Vagina (tissue), 2 donors: ENCODE results near the gene ELL2. TPM values are rescaled to one million over a fixed set of nuclear protein-coding genes. Genes with fewer than 3 reads are reported as not detected.

Source experiments
- DNase-seq, 2 donors: peaks; one replicate each; pipeline ENCODE4 v3.0.0-alpha.2; 2017; ENCODE audit errors: extremely low spot score in 2 of 2
- H3K27ac ChIP-seq: fragments of 200-600 bp; sonication (generic); one replicate; pipeline ENCODE4 v1.5.1; 2019
- H3K27me3 ChIP-seq: fragments of 200-600 bp; sonication (generic); one replicate; pipeline ENCODE4 v1.5.1; 2019
- H3K36me3 ChIP-seq, 2 donors: fragments of 200-600 bp; sonication (generic); one replicate each; pipeline ENCODE4 v1.5.1; 2017 to 2019
- H3K4me1 ChIP-seq: fragments of 200-600 bp; sonication (generic); one replicate; pipeline ENCODE4 v1.5.1; 2019
- H3K4me3 ChIP-seq, 2 donors: fragments of 200-600 bp; sonication (generic); 1 replicate in 1 of 2; 2 replicates in 1 of 2; pipeline ENCODE4 v1.5.1; 2016 to 2019
- H3K9me3 ChIP-seq: fragments of 200-600 bp; sonication (generic); one replicate; pipeline ENCODE4 v1.5.1; 2019
- POLR2A ChIP-seq, 2 donors: fragments of 450-650 bp; IDR thresholded peaks; one replicate each; pipeline ENCODE4 v1.6.1; 2017; ENCODE audit warnings: antibody characterized with exemption in 2 of 2, mild to moderate bottlenecking in 2 of 2, moderate library complexity in 2 of 2
- POLR2AphosphoS5 ChIP-seq, 2 donors: sonication (generic); formaldehyde crosslinking; IDR thresholded peaks; one replicate each; pipeline ENCODE4 v1.9.0; 2017; ENCODE audit warnings: antibody characterized with exemption in 2 of 2, mild to moderate bottlenecking in 2 of 2, low read depth in 1 of 2; ENCODE audit not compliant: insufficient read depth in 1 of 2
- intact Hi-C: fragments of 100-400 bp; cut with DNase I; formaldehyde crosslinking; loops from one replicate; pipeline ENCODE4 v1.15.1; 2023
- total RNA-seq: library from RNA; depleted of rRNA; stranded (reverse); fragments of >200 nt; gene quantifications from one replicate; pipeline ENCODE4 v1.2.3, GENCODE V29; 2016
- TF ChIP-seq, protein P1 (sequence below), 3 experiments: fragments of 450-650 bp in 2 of 3; fragments of 200-600 bp in 1 of 3; sonication (generic) in 1 of 3; IDR thresholded peaks; one replicate each; pipeline ENCODE4 v1.5.1; 2017 to 2019; ENCODE audit warnings: antibody characterized with exemption in 3 of 3, mild to moderate bottlenecking in 2 of 3, moderate library complexity in 2 of 3

Gene ELL2
- total RNA-seq, 1 donor from 2014 or later, result 113 TPM

DNA sequence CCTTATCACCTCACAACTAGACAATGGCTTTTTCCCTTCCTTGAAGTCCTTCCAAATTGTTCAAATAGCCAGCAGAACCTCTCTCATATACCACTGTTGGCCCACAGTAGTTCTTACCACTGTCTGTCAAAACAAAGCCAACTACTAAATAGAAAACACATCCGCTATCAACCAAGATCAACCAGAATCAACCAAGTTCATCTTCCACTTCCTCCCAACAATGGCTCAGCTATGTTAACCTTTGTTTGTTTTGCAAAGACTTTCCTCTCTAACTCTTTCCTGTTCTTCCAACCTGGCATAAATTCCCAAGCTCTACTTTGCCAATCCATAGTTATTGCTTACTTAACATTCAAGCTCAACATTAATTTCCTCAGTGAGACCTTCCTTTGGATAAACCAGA is 15.2 kb downstream of the ELL2 start:
- intact Hi-C loops, result no loop called here
- Histone ChIP-seq H3K4me3 (no peak overlapping the region), H3K27ac (no peak overlapping the region), H3K36me3 (no peaks in the 10 kb centered on the region), H3K9me3 (no peaks in the 10 kb centered on the region), H3K27me3 (no peaks in the 10 kb centered on the region), H3K4me1 (peaks cover 30% of the 10 kb centered on the region)
- no peak for DNase-seq
- TF ChIP-seq, protein P1, sequence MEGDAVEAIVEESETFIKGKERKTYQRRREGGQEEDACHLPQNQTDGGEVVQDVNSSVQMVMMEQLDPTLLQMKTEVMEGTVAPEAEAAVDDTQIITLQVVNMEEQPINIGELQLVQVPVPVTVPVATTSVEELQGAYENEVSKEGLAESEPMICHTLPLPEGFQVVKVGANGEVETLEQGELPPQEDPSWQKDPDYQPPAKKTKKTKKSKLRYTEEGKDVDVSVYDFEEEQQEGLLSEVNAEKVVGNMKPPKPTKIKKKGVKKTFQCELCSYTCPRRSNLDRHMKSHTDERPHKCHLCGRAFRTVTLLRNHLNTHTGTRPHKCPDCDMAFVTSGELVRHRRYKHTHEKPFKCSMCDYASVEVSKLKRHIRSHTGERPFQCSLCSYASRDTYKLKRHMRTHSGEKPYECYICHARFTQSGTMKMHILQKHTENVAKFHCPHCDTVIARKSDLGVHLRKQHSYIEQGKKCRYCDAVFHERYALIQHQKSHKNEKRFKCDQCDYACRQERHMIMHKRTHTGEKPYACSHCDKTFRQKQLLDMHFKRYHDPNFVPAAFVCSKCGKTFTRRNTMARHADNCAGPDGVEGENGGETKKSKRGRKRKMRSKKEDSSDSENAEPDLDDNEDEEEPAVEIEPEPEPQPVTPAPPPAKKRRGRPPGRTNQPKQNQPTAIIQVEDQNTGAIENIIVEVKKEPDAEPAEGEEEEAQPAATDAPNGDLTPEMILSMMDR (IDR thresholded peaks at IDR 0.05), result no peak
- TF ChIP-seq POLR2A (IDR thresholded peaks at IDR 0.05) (no peak), POLR2AphosphoS5 (IDR thresholded peaks at IDR 0.05; ENCODE audit: insufficient read depth in 1 of 2, low read depth in 1 of 2) (no peak)

- Histone ChIP-seq H3K9me3 (no peaks in the 10 kb centered on the region), H3K4me3 (no peak overlapping the region), H3K36me3 (no peaks in the 10 kb centered on the region), H3K27ac (no peak overlapping the region), H3K27me3 (no peaks in the 10 kb centered on the region), H3K4me1 (peaks cover 42% of the 10 kb centered on the region)
- TF ChIP-seq POLR2A (IDR thresholded peaks at IDR 0.05), result no peak
- TF ChIP-seq, protein P1 (IDR thresholded peaks at IDR 0.05), result no peak
- no peak for TF ChIP-seq POLR2AphosphoS5 (IDR thresholded peaks at IDR 0.05; ENCODE audit: insufficient read depth in 1 of 2, low read depth in 1 of 2)
- intact Hi-C loops, result no loop called here
- DNase-seq, result no peak
Measured at GRCh38 chr5:95942968-95943367, 18.7 kb downstream of the ELL2 start.

GRCh38 chr5:95942414-95942813 is 19.2 kb downstream of the ELL2 start:
- intact Hi-C loops, result no loop called here
- Histone ChIP-seq H3K9me3 (no peaks in the 10 kb centered on the region), H3K36me3 (no peaks in the 10 kb centered on the region), H3K4me1 (peaks cover 47% of the 10 kb centered on the region), H3K4me3 (no peak overlapping the region), H3K27me3 (no peaks in the 10 kb centered on the region), H3K27ac (no peak overlapping the region)
- no peak for TF ChIP-seq POLR2AphosphoS5 (IDR thresholded peaks at IDR 0.05; ENCODE audit: insufficient read depth in 1 of 2, low read depth in 1 of 2)
- TF ChIP-seq, protein P1 (IDR thresholded peaks at IDR 0.05), result no peak
- DNase-seq, result no peak

GRCh38 chr5:95941756-95942155 is 19.9 kb downstream of the ELL2 start:
- H3K4me1 ChIP-seq, result peaks cover 48% of the 10 kb centered on the region
- intact Hi-C loops, result no loop called here
- no peak for DNase-seq
- H3K36me3 ChIP-seq, result no peaks in the 10 kb centered on the region
- H3K27ac ChIP-seq, result no peak overlapping the region
- H3K9me3 ChIP-seq, result no peaks in the 10 kb centered on the region
- H3K4me3 ChIP-seq, result no peak overlapping the region
- TF ChIP-seq POLR2AphosphoS5 (IDR thresholded peaks at IDR 0.05; ENCODE audit: insufficient read depth in 1 of 2, low read depth in 1 of 2) (no peak), POLR2A (IDR thresholded peaks at IDR 0.05) (no peak)
- TF ChIP-seq, protein P1 (IDR thresholded peaks at IDR 0.05), result no peak
- no peaks in the 10 kb centered on the region for H3K27me3 ChIP-seq

DNA sequence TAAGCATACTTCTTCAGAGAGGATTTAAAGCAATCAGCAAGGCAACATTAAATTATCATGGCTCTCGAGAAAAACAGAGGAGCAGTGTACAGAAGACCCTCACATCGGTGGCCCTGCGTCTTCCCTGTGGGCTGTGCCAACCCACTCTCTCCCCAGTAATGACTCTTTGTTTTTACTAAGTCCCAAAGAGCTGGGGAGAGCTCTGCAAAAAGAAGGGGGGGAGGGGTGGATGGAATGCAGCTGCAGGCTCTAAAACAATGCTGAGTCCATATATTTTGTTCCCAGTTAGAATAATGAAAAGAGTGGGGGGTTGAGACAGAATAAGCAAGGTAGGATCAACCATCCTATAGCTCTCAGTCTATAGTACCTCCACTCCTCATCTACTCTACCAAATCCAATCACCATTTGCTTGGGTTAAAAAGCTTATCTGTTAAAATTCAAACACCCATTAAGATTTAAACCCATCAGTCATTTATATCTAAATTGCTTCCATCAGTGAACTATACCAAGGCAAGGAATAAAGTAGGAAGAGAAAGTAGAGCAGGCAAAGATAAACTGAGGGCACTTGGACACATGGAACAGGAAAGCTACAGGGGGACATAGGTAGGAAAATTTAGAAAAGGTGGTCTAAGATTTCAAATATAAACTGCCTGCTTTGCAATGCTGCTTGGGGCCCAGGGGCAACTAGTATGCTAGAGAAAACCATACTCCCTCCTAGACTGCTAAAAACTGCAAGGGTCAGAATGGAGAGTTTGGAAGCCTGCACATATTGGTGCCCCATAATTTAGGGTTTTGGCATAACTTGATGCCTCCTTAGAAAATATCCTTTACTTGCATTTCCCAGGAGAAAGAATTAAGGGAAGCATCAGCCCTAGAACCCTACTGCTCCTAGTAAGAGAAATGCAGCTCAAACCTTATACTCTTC is 20.6 kb downstream of the ELL2 start:
- DNase-seq, result no peak
- H3K4me1 ChIP-seq, result peaks cover 48% of the 10 kb centered on the region
- H3K4me3 ChIP-seq, result no peak overlapping the region
- intact Hi-C loops, result no loop called here
- H3K9me3 ChIP-seq, result no peaks in the 10 kb centered on the region
- H3K27ac ChIP-seq, result no peak overlapping the region
- H3K27me3 ChIP-seq, result no peaks in the 10 kb centered on the region
- H3K36me3 ChIP-seq, result no peaks in the 10 kb centered on the region
- TF ChIP-seq POLR2AphosphoS5 (IDR thresholded peaks at IDR 0.05; ENCODE audit: insufficient read depth in 1 of 2, low read depth in 1 of 2) (no peak), POLR2A (IDR thresholded peaks at IDR 0.05) (no peak)
- TF ChIP-seq, protein P1 (IDR thresholded peaks at IDR 0.05), result no peak
